ENCODE measurements around the gene VWF. TPM values are rescaled to one million over a fixed set of nuclear protein-coding genes. Genes with fewer than 3 reads are reported as not detected.
A peak's percentile ranks its signal among the peaks of the same experiment; 100 is the strongest.

VWF gene
- total RNA-seq, 1 donor from 2014 or later, result 0.06 TPM

DNA sequence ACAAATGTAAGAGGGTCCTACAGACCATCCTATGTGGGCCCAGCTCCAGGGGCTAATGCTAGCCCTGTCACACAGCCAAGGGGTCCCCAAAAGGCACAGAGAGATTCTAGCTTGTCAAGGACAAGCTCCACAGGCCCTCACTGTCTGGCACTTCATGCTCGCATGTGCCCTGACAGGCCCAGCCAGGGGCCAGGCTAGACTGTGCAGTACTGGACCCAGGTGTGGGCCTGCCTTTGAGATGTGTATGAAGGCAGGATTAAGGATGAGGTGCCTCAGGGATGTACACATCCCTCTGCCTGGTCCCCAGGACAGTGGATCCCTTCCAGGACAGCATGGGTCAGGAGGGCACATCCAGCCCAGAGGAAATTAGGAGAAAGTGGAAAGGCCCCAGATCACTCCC is 57.8 kb downstream of the VWF start:
- no peak overlapping the region for H3K4me3 ChIP-seq (ENCODE audit: low read depth, low read length)
- TF ChIP-seq, protein P1, sequence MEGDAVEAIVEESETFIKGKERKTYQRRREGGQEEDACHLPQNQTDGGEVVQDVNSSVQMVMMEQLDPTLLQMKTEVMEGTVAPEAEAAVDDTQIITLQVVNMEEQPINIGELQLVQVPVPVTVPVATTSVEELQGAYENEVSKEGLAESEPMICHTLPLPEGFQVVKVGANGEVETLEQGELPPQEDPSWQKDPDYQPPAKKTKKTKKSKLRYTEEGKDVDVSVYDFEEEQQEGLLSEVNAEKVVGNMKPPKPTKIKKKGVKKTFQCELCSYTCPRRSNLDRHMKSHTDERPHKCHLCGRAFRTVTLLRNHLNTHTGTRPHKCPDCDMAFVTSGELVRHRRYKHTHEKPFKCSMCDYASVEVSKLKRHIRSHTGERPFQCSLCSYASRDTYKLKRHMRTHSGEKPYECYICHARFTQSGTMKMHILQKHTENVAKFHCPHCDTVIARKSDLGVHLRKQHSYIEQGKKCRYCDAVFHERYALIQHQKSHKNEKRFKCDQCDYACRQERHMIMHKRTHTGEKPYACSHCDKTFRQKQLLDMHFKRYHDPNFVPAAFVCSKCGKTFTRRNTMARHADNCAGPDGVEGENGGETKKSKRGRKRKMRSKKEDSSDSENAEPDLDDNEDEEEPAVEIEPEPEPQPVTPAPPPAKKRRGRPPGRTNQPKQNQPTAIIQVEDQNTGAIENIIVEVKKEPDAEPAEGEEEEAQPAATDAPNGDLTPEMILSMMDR (conservative IDR thresholded peaks at IDR 0.05; ENCODE audit: low read depth, low read length), result no peak
- no peak for DNase-seq (ENCODE audit: low read depth)

DNA sequence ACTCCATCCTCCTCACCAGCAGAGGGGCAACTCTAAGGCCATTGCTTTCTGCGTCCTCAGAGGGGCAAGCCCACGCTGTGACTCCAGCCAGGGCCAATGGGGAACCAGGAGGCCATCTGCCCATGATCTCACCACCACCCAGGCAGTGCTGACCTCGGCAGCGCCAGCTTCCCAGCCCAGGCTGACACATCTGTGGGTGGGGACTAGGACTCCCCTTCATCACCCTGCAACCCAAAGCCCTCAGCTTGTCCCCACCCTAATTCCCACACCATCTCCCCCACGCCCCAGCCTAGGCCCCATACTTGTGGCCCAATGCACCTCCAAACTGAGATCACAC is 58.6 kb downstream of the VWF start:
- TF ChIP-seq, protein P1 (conservative IDR thresholded peaks at IDR 0.05; ENCODE audit: low read depth, low read length), result no peak
- no peak overlapping the region for H3K4me3 ChIP-seq (ENCODE audit: low read depth, low read length)
- DNase-seq (ENCODE audit: low read depth), result no peak

GRCh38 chr12:6065131-6065862 is 59.2 kb downstream of the VWF start:
- TF ChIP-seq, protein P1 (conservative IDR thresholded peaks at IDR 0.05; ENCODE audit: low read depth, low read length), result no peak
- H3K4me3 ChIP-seq (ENCODE audit: low read depth, low read length), result no peak overlapping the region
- DNase-seq (ENCODE audit: low read depth), result no peak

GRCh38 chr12:6062757-6063735 is 61.4 kb downstream of the VWF start:
- H3K4me3 ChIP-seq (ENCODE audit: low read depth, low read length), result no peak overlapping the region
- DNase-seq (ENCODE audit: low read depth), result no peak
- TF ChIP-seq, protein P1 (conservative IDR thresholded peaks at IDR 0.05; ENCODE audit: low read depth, low read length), result peak; percentile 99

DNA sequence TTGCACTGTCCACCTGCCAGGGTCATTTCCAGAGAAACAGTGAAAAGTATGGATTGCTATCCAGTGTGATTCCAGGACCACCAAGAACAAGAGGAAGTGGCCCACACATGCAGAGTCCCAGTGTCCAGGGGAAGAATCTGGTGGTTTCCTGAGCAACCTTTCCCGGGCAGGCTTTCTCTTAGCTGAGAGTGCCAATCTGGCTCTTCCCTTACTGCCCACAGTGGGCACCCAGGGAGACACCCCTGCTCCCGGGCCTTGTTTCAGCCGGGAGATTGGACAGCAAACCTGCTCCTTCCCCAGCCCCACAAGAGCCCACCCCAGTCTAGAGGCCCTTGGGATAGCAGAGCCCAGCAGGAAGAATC is 62.1 kb downstream of the VWF start:
- TF ChIP-seq, protein P1 (conservative IDR thresholded peaks at IDR 0.05; ENCODE audit: low read depth, low read length), result no peak
- no peak for DNase-seq (ENCODE audit: low read depth)
- H3K4me3 ChIP-seq (ENCODE audit: low read depth, low read length), result no peak overlapping the region

DNA sequence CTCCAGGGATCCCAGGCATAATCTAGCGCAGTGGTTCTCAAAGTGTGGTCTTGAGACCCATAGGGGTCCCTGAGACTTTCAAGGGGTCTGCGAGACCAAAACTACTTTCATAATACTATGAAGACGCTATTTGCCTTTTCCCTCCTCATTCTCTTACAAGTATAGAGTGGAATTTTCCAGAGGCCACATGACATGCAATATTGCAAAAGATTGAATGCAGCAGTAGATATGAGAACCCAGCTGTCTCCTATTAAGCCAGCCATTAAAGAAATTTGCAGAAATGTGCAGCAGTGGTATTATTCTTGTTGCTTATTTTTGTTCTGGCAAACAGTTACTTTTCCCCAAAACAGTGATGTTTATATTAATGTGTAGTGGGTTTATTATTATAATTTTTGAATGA is 62.8 kb downstream of the VWF start:
- TF ChIP-seq, protein P1 (conservative IDR thresholded peaks at IDR 0.05; ENCODE audit: low read depth, low read length), result no peak
- no peak overlapping the region for H3K4me3 ChIP-seq (ENCODE audit: low read depth, low read length)
- no peak for DNase-seq (ENCODE audit: low read depth)

All from epithelial cell of proximal tubule (primary cell).